ENCODE data around the gene VPS4B.
"Not testable (repeated sequence)": the region's sequence is repeated elsewhere in the genome, so short reads cannot be mapped to it uniquely, and the experiment has no call there.

The VPS4B gene

GRCh38 chr18:63457977-63458376 is 35.7 kb upstream of the VPS4B start:
- TF ChIP-seq, protein P1, sequence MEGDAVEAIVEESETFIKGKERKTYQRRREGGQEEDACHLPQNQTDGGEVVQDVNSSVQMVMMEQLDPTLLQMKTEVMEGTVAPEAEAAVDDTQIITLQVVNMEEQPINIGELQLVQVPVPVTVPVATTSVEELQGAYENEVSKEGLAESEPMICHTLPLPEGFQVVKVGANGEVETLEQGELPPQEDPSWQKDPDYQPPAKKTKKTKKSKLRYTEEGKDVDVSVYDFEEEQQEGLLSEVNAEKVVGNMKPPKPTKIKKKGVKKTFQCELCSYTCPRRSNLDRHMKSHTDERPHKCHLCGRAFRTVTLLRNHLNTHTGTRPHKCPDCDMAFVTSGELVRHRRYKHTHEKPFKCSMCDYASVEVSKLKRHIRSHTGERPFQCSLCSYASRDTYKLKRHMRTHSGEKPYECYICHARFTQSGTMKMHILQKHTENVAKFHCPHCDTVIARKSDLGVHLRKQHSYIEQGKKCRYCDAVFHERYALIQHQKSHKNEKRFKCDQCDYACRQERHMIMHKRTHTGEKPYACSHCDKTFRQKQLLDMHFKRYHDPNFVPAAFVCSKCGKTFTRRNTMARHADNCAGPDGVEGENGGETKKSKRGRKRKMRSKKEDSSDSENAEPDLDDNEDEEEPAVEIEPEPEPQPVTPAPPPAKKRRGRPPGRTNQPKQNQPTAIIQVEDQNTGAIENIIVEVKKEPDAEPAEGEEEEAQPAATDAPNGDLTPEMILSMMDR (IDR thresholded peaks at IDR 0.05; ENCODE audit: insufficient read depth, low read depth, low read length, missing control alignments), result no peak
- DNase-seq (ENCODE audit: low read depth), result peak; percentile 45
- no peak overlapping the region for H3K4me3 ChIP-seq (ENCODE audit: low read length)

DNA sequence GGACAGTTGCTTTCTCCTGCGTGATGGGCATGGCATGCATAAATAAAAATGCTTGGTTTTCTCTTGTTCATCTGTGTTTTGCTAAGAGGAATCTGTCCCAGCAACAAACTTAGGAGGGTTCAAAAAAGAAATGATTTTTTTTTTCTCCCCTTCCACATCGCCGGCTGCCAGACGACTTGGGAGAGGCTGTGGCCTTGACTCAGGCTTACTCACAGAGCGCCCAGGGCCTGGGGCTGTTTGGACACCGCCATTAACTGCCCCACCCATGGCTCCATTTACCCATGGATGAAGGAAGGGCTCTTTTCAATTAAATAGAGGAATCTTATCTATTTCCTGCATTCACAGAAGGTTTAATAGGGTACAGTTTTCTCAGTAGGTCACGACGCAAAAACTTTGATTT is 32.2 kb upstream of the VPS4B start:
- TF ChIP-seq, protein P1 (IDR thresholded peaks at IDR 0.05; ENCODE audit: insufficient read depth, low read depth, low read length, missing control alignments), result no peak
- DNase-seq (ENCODE audit: low read depth), result peak; percentile 96
- no peak overlapping the region for H3K4me3 ChIP-seq (ENCODE audit: low read length)

DNA sequence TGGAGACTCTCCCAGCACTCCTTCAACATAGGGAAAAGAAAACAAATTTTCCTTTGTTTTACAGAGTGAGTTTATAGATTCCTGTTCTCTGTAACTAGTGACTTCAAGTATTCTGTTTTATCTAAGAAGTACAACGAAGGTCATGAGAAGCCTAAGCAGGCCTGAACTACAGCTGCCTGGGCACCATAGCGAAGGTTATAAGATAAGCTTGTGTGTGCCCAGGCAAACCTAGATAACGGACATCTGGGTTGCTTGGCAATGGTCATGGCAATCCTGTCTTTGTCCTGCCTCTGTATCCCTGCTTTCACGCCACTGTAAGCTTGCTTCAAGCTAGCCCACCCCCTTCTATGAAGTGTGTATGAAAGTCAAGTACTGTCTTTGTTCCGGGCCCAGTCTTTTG is 30.5 kb upstream of the VPS4B start:
- DNase-seq (ENCODE audit: low read depth); H3K4me3 ChIP-seq (ENCODE audit: low read length): not testable (repeated sequence)

- TF ChIP-seq, protein P1 (IDR thresholded peaks at IDR 0.05; ENCODE audit: insufficient read depth, low read depth, low read length, missing control alignments), result no peak
- DNase-seq (ENCODE audit: low read depth), result peak; percentile 97
- no peak overlapping the region for H3K4me3 ChIP-seq (ENCODE audit: low read length)
These were observed 29.8 kb upstream of the VPS4B start for GRCh38 chr18:63451799-63452660.

DNA sequence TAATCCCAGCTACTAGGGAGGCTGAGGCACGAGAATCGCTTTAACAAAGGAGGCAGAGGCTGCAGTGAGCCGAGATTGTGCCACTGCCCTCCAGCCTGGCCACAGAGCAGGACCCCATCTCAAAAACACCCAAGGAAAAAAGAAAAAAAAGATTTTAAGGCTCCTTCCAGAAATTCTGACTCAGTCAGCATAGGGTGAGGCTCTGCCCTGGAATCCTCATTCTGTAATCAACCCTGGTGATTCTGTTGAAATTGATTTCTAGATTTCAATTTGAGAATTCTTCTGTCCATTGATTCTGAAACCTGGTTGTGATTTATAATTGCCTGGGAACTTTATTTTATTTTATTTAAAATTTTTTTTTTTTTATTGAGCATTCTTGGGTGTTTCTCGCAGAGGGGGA is 27.1 kb upstream of the VPS4B start:
- H3K4me3 ChIP-seq (ENCODE audit: low read length), result no peak overlapping the region
- TF ChIP-seq, protein P1 (IDR thresholded peaks at IDR 0.05; ENCODE audit: insufficient read depth, low read depth, low read length, missing control alignments), result no peak
- DNase-seq (ENCODE audit: low read depth), result peak; percentile 44

GRCh38 chr18:63447066-63447465 is 24.8 kb upstream of the VPS4B start:
- H3K4me3 ChIP-seq (ENCODE audit: low read length), result no peak overlapping the region
- DNase-seq (ENCODE audit: low read depth), result no peak

DNA sequence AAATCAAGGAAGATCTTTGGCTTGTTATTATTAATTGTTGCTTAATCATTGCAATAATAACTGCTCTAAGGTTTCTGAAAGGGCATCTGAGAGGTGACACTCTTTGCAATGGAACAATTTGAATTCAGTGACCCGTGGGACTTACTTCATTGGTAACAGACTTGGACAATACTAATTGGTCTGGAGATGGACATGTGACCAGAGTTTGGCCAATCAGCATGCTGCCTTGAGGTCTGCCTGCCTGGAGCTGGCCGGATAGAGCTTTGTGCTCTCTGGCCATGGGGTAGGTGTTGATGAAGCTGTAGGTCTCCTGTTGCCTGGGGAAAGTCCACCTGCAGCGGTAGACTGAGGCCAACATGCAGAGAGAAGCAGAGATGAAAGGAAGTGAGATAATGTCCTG is 24.0 kb upstream of the VPS4B start:
- H3K4me3 ChIP-seq (ENCODE audit: low read length), result no peak overlapping the region
- TF ChIP-seq, protein P1 (IDR thresholded peaks at IDR 0.05; ENCODE audit: insufficient read depth, low read depth, low read length, missing control alignments), result no peak
- DNase-seq (ENCODE audit: low read depth), result no peak

More at GRCh38 chr18:63447066-63447465, 24.8 kb upstream of the VPS4B start:
- TF ChIP-seq, protein P1 (IDR thresholded peaks at IDR 0.05; ENCODE audit: insufficient read depth, low read depth, low read length, missing control alignments), result no peak
